ENCODE measurements around the gene SGMS1.
"Not testable (repeated sequence)": the region's sequence is repeated elsewhere in the genome, so short reads cannot be mapped to it uniquely, and the experiment has no call there.

SGMS1 gene

DNA sequence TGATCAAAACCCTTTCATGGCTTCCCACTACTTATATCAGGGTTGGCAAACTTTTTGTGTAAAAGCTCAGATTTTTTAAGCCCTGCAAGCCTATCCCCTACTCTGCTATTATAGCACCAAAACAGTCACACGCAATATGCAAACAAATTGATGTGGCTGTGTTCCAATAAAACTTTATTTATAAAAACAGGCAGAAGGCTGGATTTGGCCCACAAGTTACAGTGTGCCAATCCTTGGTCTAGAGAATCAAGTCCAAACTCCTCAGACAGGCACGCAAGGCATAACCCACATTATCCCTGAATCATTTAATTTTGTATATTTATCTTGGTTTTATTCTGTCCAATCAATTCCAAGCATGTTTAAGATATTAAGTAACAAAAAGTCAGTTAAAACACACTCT lies 71.9 kb downstream of the SGMS1 start:
- DNase-seq (ENCODE audit: low read depth): no peak
- TF ChIP-seq CTCF (IDR thresholded peaks at IDR 0.05; ENCODE audit: low read depth, low read length, missing control alignments): no peak
- H3K4me3 ChIP-seq (ENCODE audit: low read depth, low read length): no peak overlapping the region

DNA sequence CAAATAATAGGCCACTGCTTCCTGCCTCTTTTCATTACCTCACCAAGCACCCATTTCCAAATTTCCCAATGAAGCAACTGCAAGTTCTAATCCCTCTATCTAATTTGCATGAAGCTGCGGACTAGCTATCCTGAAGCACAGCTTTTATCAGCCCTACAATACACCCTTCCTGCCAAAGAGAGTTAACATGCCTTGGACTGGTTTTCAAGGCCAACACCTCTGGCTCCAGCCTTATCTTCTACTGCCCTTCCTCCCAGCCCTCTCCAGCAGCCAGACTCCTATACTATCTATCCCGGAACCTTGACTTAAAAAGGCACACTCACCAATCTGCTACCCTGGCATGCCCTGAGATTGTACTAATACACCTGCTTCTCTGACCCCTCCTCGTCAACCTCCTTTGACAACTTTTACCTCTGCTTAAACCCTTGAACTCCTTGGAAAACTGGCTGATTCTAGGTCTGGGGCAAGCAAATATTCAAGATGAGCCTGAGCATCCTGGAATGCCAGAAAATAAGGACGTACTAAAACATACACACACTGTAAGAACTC lies 73.4 kb downstream of the SGMS1 start:
- H3K4me3 ChIP-seq (ENCODE audit: low read depth, low read length): no peak overlapping the region
- DNase-seq (ENCODE audit: low read depth): no peak
- no peak for TF ChIP-seq CTCF (IDR thresholded peaks at IDR 0.05; ENCODE audit: low read depth, low read length, missing control alignments)

DNA sequence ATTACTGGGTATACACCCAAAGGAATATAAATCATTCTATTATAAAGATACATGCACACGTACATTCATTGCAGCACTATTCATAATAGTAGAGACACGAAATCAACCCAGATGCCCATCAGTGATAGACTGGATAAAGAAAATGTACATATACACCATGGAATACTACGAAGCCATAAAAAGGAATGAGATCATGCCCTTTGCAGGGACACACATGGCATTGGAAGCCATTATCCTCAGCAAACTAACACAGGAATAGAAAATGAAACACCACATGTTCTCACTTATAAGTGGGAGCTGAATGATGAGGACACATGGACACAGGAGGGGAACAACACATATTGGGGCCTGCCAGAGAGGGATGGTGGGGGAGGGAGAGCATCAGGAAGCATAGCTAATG lies 74.6 kb downstream of the SGMS1 start:
- not testable (repeated sequence) for DNase-seq (ENCODE audit: low read depth); H3K4me3 ChIP-seq (ENCODE audit: low read depth, low read length)

DNA sequence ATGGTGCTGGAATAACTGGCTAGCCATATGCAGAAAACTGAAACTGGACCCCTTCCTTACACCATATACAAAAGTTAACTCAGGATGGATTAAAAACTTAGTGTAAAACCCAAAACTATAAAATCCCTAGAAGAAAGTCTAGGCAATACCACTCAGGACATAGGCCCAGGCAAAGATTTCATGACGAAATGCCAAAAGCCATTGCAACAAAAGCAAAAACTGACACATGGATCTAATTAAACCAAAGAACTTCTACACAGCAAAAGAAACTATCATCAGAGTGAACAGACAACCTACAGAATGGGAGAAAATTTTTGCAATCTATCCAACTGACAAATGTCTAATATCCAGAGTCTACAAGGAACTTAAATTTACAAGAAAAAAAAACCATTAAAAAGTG lies 75.3 kb downstream of the SGMS1 start:
- not testable (repeated sequence) for H3K4me3 ChIP-seq (ENCODE audit: low read depth, low read length)

GRCh38 chr10:50546287-50546686 lies 77.5 kb downstream of the SGMS1 start:
- H3K4me3 ChIP-seq (ENCODE audit: low read depth, low read length); DNase-seq (ENCODE audit: low read depth): not testable (repeated sequence)

More for the DNA sequence above, 75.3 kb downstream of the SGMS1 start:
- not testable (repeated sequence) for DNase-seq (ENCODE audit: low read depth)

DNA sequence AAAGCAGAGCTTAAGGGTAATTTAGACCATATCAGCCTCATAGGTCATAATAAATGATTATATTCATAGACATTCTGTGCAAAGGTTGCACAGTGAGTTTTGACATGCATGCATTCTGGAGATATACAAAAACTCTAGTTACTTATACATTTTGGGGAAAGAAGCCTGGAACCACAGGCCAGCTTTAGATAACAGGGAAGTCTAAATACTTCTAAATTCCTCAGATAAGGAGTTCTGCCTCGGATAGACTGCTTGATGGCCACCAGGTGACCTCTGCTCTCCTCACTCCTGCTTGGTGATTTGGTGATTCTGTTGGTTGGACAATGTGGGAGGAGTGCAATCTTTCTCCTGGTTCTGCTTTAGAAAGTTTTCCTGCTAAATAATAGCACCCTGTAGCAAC lies 77.9 kb downstream of the SGMS1 start:
- H3K4me3 ChIP-seq (ENCODE audit: low read depth, low read length): no peak overlapping the region
- no peak for TF ChIP-seq CTCF (IDR thresholded peaks at IDR 0.05; ENCODE audit: low read depth, low read length, missing control alignments)
- DNase-seq (ENCODE audit: low read depth): no peak

DNA sequence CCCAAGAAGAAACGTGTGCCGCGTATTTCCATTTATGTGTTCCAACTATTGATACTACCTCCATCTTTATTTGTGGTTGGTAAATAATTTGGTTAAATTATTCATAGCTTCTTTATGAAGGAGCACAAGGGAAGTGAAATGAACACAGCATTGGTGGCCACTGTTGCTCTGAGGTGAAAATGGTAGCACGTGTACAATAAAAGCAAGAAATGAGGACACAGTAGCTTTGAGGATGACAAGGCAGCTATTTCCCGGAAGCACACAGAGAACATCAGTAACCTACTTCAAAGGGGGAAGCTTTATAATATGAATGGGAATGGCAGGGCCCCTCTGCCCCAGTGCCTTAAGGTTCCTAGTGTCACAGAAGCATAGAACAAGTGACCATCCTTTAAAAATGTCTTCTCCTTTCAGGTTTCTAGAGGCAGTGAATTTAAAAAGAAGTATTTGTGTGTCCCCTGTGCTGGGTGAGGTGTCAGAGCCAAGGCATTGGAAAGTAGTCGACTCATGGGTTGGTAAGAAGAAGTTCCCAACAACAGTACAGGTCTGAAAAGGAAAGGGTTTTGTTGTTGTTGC lies 78.8 kb downstream of the SGMS1 start:
- TF ChIP-seq CTCF (IDR thresholded peaks at IDR 0.05; ENCODE audit: low read depth, low read length, missing control alignments): no peak
- H3K4me3 ChIP-seq (ENCODE audit: low read depth, low read length): no peak overlapping the region
- DNase-seq (ENCODE audit: low read depth): no peak

- no peak for TF ChIP-seq CTCF (IDR thresholded peaks at IDR 0.05; ENCODE audit: low read depth, low read length, missing control alignments)
- no peak for DNase-seq (ENCODE audit: low read depth)
- H3K4me3 ChIP-seq (ENCODE audit: low read depth, low read length): no peak overlapping the region
Measured at GRCh38 chr10:50544095-50544856, 79.5 kb downstream of the SGMS1 start.
